Endothelial cell of umbilical vein (primary cell): ENCODE data around the gene MFSD6. TPM values are rescaled to one million over a fixed set of nuclear protein-coding genes. Genes with fewer than 3 reads are reported as not detected.

Source experiments
- BruUV-seq: library from RNA; stranded (reverse); fragments of 400-500 nt; replicated peaks from 2 replicates; lab custom pipeline; 2021; lab: Mats Ljungman, UMichigan
- CTCF ChIA-PET: fragments of 300-600, 350-600 bp; sonication (Branson Sonifier 250); formaldehyde crosslinking; loops from one replicate; lab custom pipeline; 2021; ENCODE audit warnings: antibody characterized with exemption, inconsistent platforms; lab: Charles Lee
- POLR2A ChIA-PET: fragments of 300-600, 350-600 bp; sonication (Branson Sonifier 250); formaldehyde crosslinking; loops from one replicate; lab custom pipeline; 2021; ENCODE audit warnings: antibody characterized with exemption, inconsistent platforms; lab: Charles Lee
- DNase-seq: peaks from one replicate; pipeline ENCODE4 v3.0.0-alpha.2; 2011; ENCODE audit warnings: low read depth, low spot score
- FAIRE-seq: peaks from 2 replicates; lab custom pipeline; 2011; peaks lifted over from hg19 to GRCh38; lab: Jason Lieb, UNC
- H2AFZ ChIP-seq: 2 replicates; pipeline ENCODE4 v1.6.0; 2012; ENCODE audit warnings: low read depth, low read length, control low read depth, inconsistent platforms
- H3K27ac ChIP-seq: 2 replicates; pipeline ENCODE4 v1.5.1; 2011; ENCODE audit warnings: low read depth, mild to moderate bottlenecking, control low read depth, low read length, moderate library complexity; ENCODE audit not compliant: insufficient read depth
- H3K27me3 ChIP-seq, 2 experiments: 2 replicates each; pipeline versions ENCODE4 v1.6.0 to v1.6.1; 2011; ENCODE audit warnings: low read length in 2 of 2, mixed read lengths in 1 of 2; ENCODE audit not compliant: control insufficient read depth in 2 of 2, insufficient read depth in 2 of 2
- H3K36me3 ChIP-seq, 2 experiments: 2 replicates in 1 of 2; 3 replicates in 1 of 2; pipeline ENCODE4 v1.5.1; 2011; ENCODE audit warnings: low read length in 2 of 2, mild to moderate bottlenecking in 1 of 2, moderate library complexity in 1 of 2; ENCODE audit not compliant: control insufficient read depth in 2 of 2, insufficient read depth in 2 of 2; ENCODE audit errors: extremely low read depth in 1 of 2
- H3K4me1 ChIP-seq: 3 replicates; pipeline ENCODE4 v1.5.1; 2011; ENCODE audit warnings: mild to moderate bottlenecking, low read length; ENCODE audit not compliant: control insufficient read depth, insufficient read depth; ENCODE audit errors: extremely low read depth
- H3K4me2 ChIP-seq: 2 replicates; pipeline ENCODE4 v1.6.1; 2011; ENCODE audit warnings: low read length, control low read depth, mixed read lengths; ENCODE audit not compliant: insufficient read depth
- H3K4me3 ChIP-seq, 3 experiments: fragments of 200-600 bp in 1 of 3; sonication (generic), shearing (Covaris generic) in 1 of 3; replicated peaks in 1 of 3; 2 replicates each; pipeline ENCODE4 v1.5.1; 2011 to 2016; ENCODE audit warnings: control low read depth in 3 of 3, low read length in 3 of 3, mild to moderate bottlenecking in 2 of 3, inconsistent platforms in 1 of 3, low read depth in 1 of 3, moderate library complexity in 1 of 3; ENCODE audit not compliant: insufficient read depth in 1 of 3
- H3K79me2 ChIP-seq: 2 replicates; pipeline ENCODE4 v1.6.0; 2012; ENCODE audit warnings: low read length, inconsistent platforms; ENCODE audit not compliant: control insufficient read depth, insufficient read depth
- H3K9ac ChIP-seq: replicated peaks from 2 replicates; pipeline ENCODE3; 2011; ENCODE audit warnings: low read length, control low read depth; ENCODE audit not compliant: insufficient read depth; ENCODE audit errors: extremely low read depth
- H3K9me1 ChIP-seq: replicated peaks from 3 replicates; pipeline ENCODE4 v1.6.0; 2011; ENCODE audit warnings: mild to moderate bottlenecking, low read length; ENCODE audit not compliant: control insufficient read depth, insufficient read depth; ENCODE audit errors: extremely low read depth
- H3K9me3 ChIP-seq: replicated peaks from 2 replicates; pipeline ENCODE4 v1.5.1; 2012; ENCODE audit warnings: low read length, inconsistent platforms; ENCODE audit not compliant: control insufficient read depth, insufficient read depth
- H4K20me1 ChIP-seq: replicated peaks from 2 replicates; pipeline ENCODE3; 2011; ENCODE audit warnings: mild to moderate bottlenecking, low read length; ENCODE audit not compliant: control insufficient read depth, insufficient read depth; ENCODE audit errors: extremely low read depth
- CTCF ChIP-seq, 2 donors: IDR thresholded peaks; 1 replicate in 1 of 2; 2 replicates in 1 of 2; pipeline ENCODE4 v1.5.1; 2011; ENCODE audit warnings: low read length in 2 of 2, mild to moderate bottlenecking in 2 of 2, moderate library complexity in 2 of 2, control low read depth in 1 of 2, inconsistent platforms in 1 of 2, low read depth in 1 of 2; ENCODE audit not compliant: insufficient read depth in 1 of 2; ENCODE audit errors: extremely low read depth in 1 of 2
- EZH2 ChIP-seq: IDR thresholded peaks from 2 replicates; pipeline ENCODE4 v1.6.1; 2012; ENCODE audit warnings: borderline replicate concordance, low read depth, mild to moderate bottlenecking, moderate library complexity, low read length, inconsistent platforms; ENCODE audit not compliant: severe bottlenecking
- FOS ChIP-seq: IDR thresholded peaks from 2 replicates; pipeline ENCODE4 v1.6.1; 2011; ENCODE audit warnings: mild to moderate bottlenecking, low read length, moderate library complexity, borderline replicate concordance; ENCODE audit not compliant: insufficient read depth
- GATA2 ChIP-seq: IDR thresholded peaks from 2 replicates; pipeline ENCODE4 v1.7.0; 2011; ENCODE audit warnings: low read depth, mild to moderate bottlenecking, moderate library complexity, mixed read lengths, low read length; ENCODE audit not compliant: insufficient read length, insufficient read depth
- JUN ChIP-seq: IDR thresholded peaks from 2 replicates; pipeline ENCODE4 v1.6.1; 2011; ENCODE audit warnings: borderline replicate concordance, low read depth; ENCODE audit not compliant: insufficient read length, insufficient read depth
- MAX ChIP-seq: IDR thresholded peaks from 2 replicates; pipeline ENCODE4 v1.6.1; 2011; ENCODE audit not compliant: insufficient read depth, insufficient read length
- MYC ChIP-seq: IDR thresholded peaks from one replicate; pipeline ENCODE4 v1.6.1; 2011; ENCODE audit warnings: mild to moderate bottlenecking, low read depth, low read length
- POLR2A ChIP-seq: IDR thresholded peaks from 2 replicates; pipeline ENCODE4 v1.6.1; 2012; ENCODE audit warnings: low read depth, mild to moderate bottlenecking, control low read depth, low read length
- POLR2AphosphoS5 ChIP-seq: IDR thresholded peaks from 2 replicates; pipeline ENCODE4 v1.6.1; 2012; ENCODE audit warnings: low read depth, mild to moderate bottlenecking, control low read depth, low read length, moderate library complexity; ENCODE audit not compliant: insufficient read depth
- dilution Hi-C: fragments of 300-500 bp; cut with MboI; formaldehyde crosslinking; loops from one replicate; pipeline ENCODE4 v1.15.0; 2019; ENCODE audit warnings: low sequenced_read_pairs; ENCODE audit not compliant: extremely low pct_ligation_motif_present
- intact Hi-C: fragments of 100-400 bp; cut with micrococcal nuclease; formaldehyde crosslinking; loops from one replicate; pipeline ENCODE4 v1.10.0; 2022
- polyA plus RNA-seq, 4 experiments: library from polyadenylated mRNA; depleted of rRNA in 3 of 4; stranded (reverse) in 3 of 4; unstranded in 1 of 4; fragments of >200 nt; gene quantifications; 2 replicates each; pipeline versions ENCODE4 v1.2.1 to v1.2.3, GENCODE V29; 2011 to 2012; ENCODE audit warnings: missing spikeins in 1 of 4
- total RNA-seq: library from RNA; stranded (reverse); gene quantifications from 2 replicates; pipeline ENCODE4 v1.2.3, GENCODE V29; 2021

MFSD6 gene
- total and polyA plus RNA-seq, 2 donors (not counting 3 experiments of a cell fraction or from before 2014, with no cell fraction given), result 4.3 to 4.5 TPM

GRCh38 chr2:190436557-190436956 lies 28.4 kb downstream of the MFSD6 start:
- ChIA-PET CTCF (interaction anchor here (1.1 to 1.6 kb wide), 2 partner anchors 9 to 14 kb away, joined by 3 to 4 read pairs; no protein-coding TSS in a partner anchor), POLR2A (no interaction called here)
- H3K27ac ChIP-seq, result no peak overlapping the region
- H4K20me1 ChIP-seq, result no peaks in the 10 kb centered on the region
- intact Hi-C loops (no loop called here), dilution Hi-C loops (no loop called here)
- H3K4me3 ChIP-seq, result no peak overlapping the region
- no peaks in the 10 kb centered on the region for H3K9me3 ChIP-seq
- FAIRE-seq (no peak), DNase-seq (no peak)
- H2AFZ ChIP-seq, result no peak overlapping the region
- H3K79me2 ChIP-seq, result no peaks in the 10 kb centered on the region
- no peaks in the 10 kb centered on the region for H3K27me3 ChIP-seq
- TF ChIP-seq GATA2 (no peak), CTCF (IDR thresholded peaks at IDR 0.05; ENCODE audit: extremely low read depth in 1 of 2, insufficient read depth in 1 of 2, low read depth in 1 of 2, low read length in 2 of 2) (no peak), POLR2A (no peak), JUN (no peak), EZH2 (no peak), MAX (no peak), MYC (no peak), POLR2AphosphoS5 (no peak), FOS (no peak)
- peaks cover 9% of the 10 kb centered on the region for H3K4me1 ChIP-seq
- BruUV-seq, result no TSS peak
- H3K36me3 ChIP-seq, result no peaks in the 10 kb centered on the region
- no peaks in the 10 kb centered on the region for H3K9me1 ChIP-seq
- no peak overlapping the region for H3K9ac ChIP-seq
- no peak overlapping the region for H3K4me2 ChIP-seq
